GM18861 (cell line): ENCODE data around the gene CDH23.
A peak's percentile ranks its signal among the peaks of the same experiment; 100 is the strongest.

Source experiments
- ATAC-seq: cut with Tn5 transposase; IDR thresholded peaks from one replicate; pipeline ENCODE4 v1.9.1; 2021; ENCODE audit not compliant: unreplicated experiment

CDH23 gene

GRCh38 chr10:71778071-71778825 lies 381.5 kb downstream of the CDH23 start:
- ATAC-seq: no peak

- ATAC-seq: no peak
Measured at GRCh38 chr10:71779641-71780040, 382.9 kb downstream of the CDH23 start.

GRCh38 chr10:71780156-71780555 lies 383.4 kb downstream of the CDH23 start:
- no peak for ATAC-seq

- no peak for ATAC-seq
Measured at GRCh38 chr10:71780719-71781118, 384.0 kb downstream of the CDH23 start.

GRCh38 chr10:71782221-71782916 lies 385.6 kb downstream of the CDH23 start:
- no peak for ATAC-seq

- ATAC-seq: no peak
Measured at GRCh38 chr10:71782917-71783490, 386.3 kb downstream of the CDH23 start.

GRCh38 chr10:71783917-71784678 lies 387.4 kb downstream of the CDH23 start:
- ATAC-seq: no peak

GRCh38 chr10:71784679-71785272 lies 388.1 kb downstream of the CDH23 start:
- ATAC-seq: no peak

GRCh38 chr10:71788954-71789353 lies 392.2 kb downstream of the CDH23 start:
- ATAC-seq: no peak

GRCh38 chr10:71789871-71790270 lies 393.2 kb downstream of the CDH23 start:
- ATAC-seq: no peak

- ATAC-seq: no peak
Measured at GRCh38 chr10:71790749-71791440, 394.2 kb downstream of the CDH23 start.

- ATAC-seq: no peak
Measured at GRCh38 chr10:71795248-71795647, 398.5 kb downstream of the CDH23 start.

GRCh38 chr10:71796749-71797405 lies 400.2 kb downstream of the CDH23 start:
- ATAC-seq: no peak

GRCh38 chr10:71797533-71798307 lies 401.0 kb downstream of the CDH23 start:
- no peak for ATAC-seq

GRCh38 chr10:71798308-71798624 lies 401.5 kb downstream of the CDH23 start:
- ATAC-seq: no peak

- no peak for ATAC-seq
Measured at GRCh38 chr10:71799112-71799511, 402.4 kb downstream of the CDH23 start.

- ATAC-seq: no peak
Measured at GRCh38 chr10:71799608-71800453, 403.1 kb downstream of the CDH23 start.

- ATAC-seq: peak; percentile 83
Measured at GRCh38 chr10:71801361-71801760, 404.6 kb downstream of the CDH23 start.
